K562 (cell line): ENCODE measurements around the gene PSD4. TPM values are rescaled to one million over a fixed set of nuclear protein-coding genes. Genes with fewer than 3 reads are reported as not detected.

ENCODE experiments used
- ATAC-seq: fragments of 200-7000 bp; cut with Tn5 transposase; 3 replicates; pipeline ENCODE4 v1.9.1; 2020; ENCODE audit warnings: moderate library complexity
- BruUV-seq: library from RNA; stranded (reverse); fragments of 400-500 nt; replicated peaks from 2 replicates; lab custom pipeline; 2021; lab: Mats Ljungman, UMichigan
- CTCF ChIA-PET: fragments of 300-600 bp; formaldehyde crosslinking; extraction: SDS; loops from one replicate; lab custom pipeline; 2021; ENCODE audit warnings: low intra/inter-chr PET ratio; lab: Yijun Ruan, JAX
- POLR2A ChIA-PET: fragments of 300-600, 350-650 bp; sonication (Branson Sonifier 250); formaldehyde crosslinking; extraction: SDS; loops from one replicate; lab custom pipeline; 2021; ENCODE audit warnings: antibody characterized with exemption, inconsistent platforms; lab: Yijun Ruan, JAX
- DNase-seq, 4 experiments: peaks; one replicate each; pipeline versions ENCODE4 v3.0.0 to v3.0.0-alpha.2; 2011 to 2018; ENCODE audit warnings: low spot score in 3 of 4, mixed read lengths in 3 of 4; ENCODE audit errors: extremely low read depth in 1 of 4
- FAIRE-seq: peaks from 2 replicates; lab custom pipeline; 2011; peaks lifted over from hg19 to GRCh38; lab: Jason Lieb, UNC
- H2AFZ ChIP-seq: 2 replicates; pipeline ENCODE4 v1.6.0; 2011; ENCODE audit warnings: low read depth, low read length, control low read depth, inconsistent platforms
- H3K27ac ChIP-seq: fragments of 200-600 bp; 3 replicates; pipeline ENCODE4 v1.8.0; 2011; ENCODE audit warnings: low read depth, mild to moderate bottlenecking, control low read depth, inconsistent platforms, low read length, moderate library complexity, mixed read lengths; ENCODE audit errors: extremely low read depth
- H3K27me3 ChIP-seq, 2 experiments: fragments of 300-600 bp in 1 of 2; 2 replicates in 1 of 2; 3 replicates in 1 of 2; pipeline versions ENCODE4 v1.6.0 to v1.8.0; 2011; ENCODE audit warnings: inconsistent platforms in 2 of 2, low read length in 2 of 2, mild to moderate bottlenecking in 1 of 2, mixed read lengths in 1 of 2, moderate library complexity in 1 of 2; ENCODE audit not compliant: control insufficient read depth in 2 of 2, insufficient read depth in 2 of 2
- H3K36me3 ChIP-seq: fragments of 300-600 bp; 3 replicates; pipeline ENCODE4 v1.8.0; 2011; ENCODE audit warnings: mild to moderate bottlenecking, low read length, inconsistent platforms; ENCODE audit not compliant: control insufficient read depth, insufficient read depth
- H3K4me1 ChIP-seq, 2 experiments: fragments of 200-600 bp in 1 of 2; replicated peaks in 1 of 2; 2 replicates in 1 of 2; 3 replicates in 1 of 2; pipeline versions ENCODE4 v1.5.1 to v1.8.0; 2011; ENCODE audit warnings: inconsistent platforms in 2 of 2, low read length in 2 of 2, mild to moderate bottlenecking in 1 of 2, mixed read lengths in 1 of 2, moderate library complexity in 1 of 2; ENCODE audit not compliant: control insufficient read depth in 2 of 2, insufficient read depth in 2 of 2
- H3K4me2 ChIP-seq: 2 replicates; pipeline ENCODE4 v1.6.1; 2011; ENCODE audit warnings: low read length, control low read depth, inconsistent platforms, mixed read lengths; ENCODE audit not compliant: insufficient read depth
- H3K4me3 ChIP-seq: fragments of 200-600 bp; sonication (generic), shearing (Covaris generic); 2 replicates; pipeline ENCODE4 v1.5.1; 2016; ENCODE audit warnings: control low read depth, inconsistent platforms
- H3K79me2 ChIP-seq: fragments of 200-600 bp; 3 replicates; pipeline ENCODE4 v1.8.0; 2011; ENCODE audit warnings: low read length, inconsistent platforms; ENCODE audit not compliant: control insufficient read depth, insufficient read depth
- H3K9ac ChIP-seq, 2 experiments: 2 replicates each; pipeline versions ENCODE4 v1.6.0 to v1.6.1; 2011; ENCODE audit warnings: low read depth in 2 of 2, low read length in 2 of 2, control low read depth in 1 of 2, inconsistent platforms in 1 of 2, mild to moderate bottlenecking in 1 of 2, mixed read lengths in 1 of 2; ENCODE audit not compliant: insufficient read depth in 1 of 2
- H3K9me1 ChIP-seq: one replicate; pipeline ENCODE4 v1.6.0; 2011; ENCODE audit warnings: inconsistent platforms, mild to moderate bottlenecking, low read length, moderate library complexity; ENCODE audit not compliant: control insufficient read depth, insufficient read depth
- H3K9me3 ChIP-seq: replicated peaks from 2 replicates; pipeline ENCODE4 v1.5.1; 2011; ENCODE audit warnings: low read depth, low read length, inconsistent platforms; ENCODE audit not compliant: control insufficient read depth, insufficient read depth
- H4K20me1 ChIP-seq: replicated peaks from 2 replicates; pipeline ENCODE4 v1.6.1; 2011; ENCODE audit warnings: low read length, inconsistent platforms, mixed read lengths; ENCODE audit not compliant: control insufficient read depth, insufficient read depth
- ATF1 ChIP-seq, 2 experiments: fragments of 450-650 bp in 1 of 2; IDR thresholded peaks; 2 replicates each; pipeline ENCODE4 v1.6.1; 2016; ENCODE audit warnings: missing compliant biosample characterization in 1 of 2, missing genetic modification characterization in 1 of 2
- ILK ChIP-seq: fragments of 450-650 bp; IDR thresholded peaks from 2 replicates; pipeline ENCODE4 v1.6.1; 2016; ENCODE audit warnings: missing genetic modification characterization, low read depth, mild to moderate bottlenecking, missing compliant biosample characterization, moderate library complexity, borderline replicate concordance
- MLLT1 ChIP-seq, 2 experiments: fragments of 450-650 bp; IDR thresholded peaks; 2 replicates each; pipeline ENCODE4 v1.6.1; 2016
- SLC30A9 ChIP-seq: fragments of 250-450 bp; sonication (Bioruptor Pico); IDR thresholded peaks from 2 replicates; pipeline ENCODE4 v1.8.0; 2022; ENCODE audit warnings: mild to moderate bottlenecking, moderate library complexity
- VEZF1 ChIP-seq: fragments of 200-800 bp; sonication (Bioruptor generic); IDR thresholded peaks from 2 replicates; pipeline ENCODE4 v1.6.1; 2017; ENCODE audit warnings: missing genetic modification characterization, missing compliant biosample characterization
- ZBTB17 ChIP-seq: fragments of 450-650 bp; formaldehyde crosslinking; IDR thresholded peaks from 2 replicates; pipeline ENCODE4 v1.4.0; 2020; ENCODE audit warnings: mild to moderate bottlenecking
- WGBS: fragments of 100-300 bp; shearing (Covaris generic); methylation state at CpG from one replicate; pipeline ENCODE4 v1.1.6; 2016; ENCODE audit warnings: low coverage, mixed read lengths; ENCODE audit not compliant: insufficient coverage; ENCODE audit errors: missing lambda C conversion rate; 5-methylcytosine and 5-hydroxymethylcytosine counted together
- in situ Hi-C: fragments of 300-500 bp; cut with MboI; formaldehyde crosslinking; loops from 4 replicates; pipeline ENCODE4 v1.15.0; 2018; ENCODE audit warnings: inconsistent platforms, mixed read lengths
- intact Hi-C: fragments of 100-400 bp; cut with micrococcal nuclease; formaldehyde crosslinking; loops from 2 replicates; pipeline ENCODE4 v1.14.2; 2022
- polyA plus RNA-seq, 8 experiments: library from polyadenylated mRNA; depleted of rRNA in 4 of 8; stranded (reverse) in 5 of 8; unstranded in 3 of 8; fragments of >200 nt; fragmentation: Nextera tagmentation in 2 of 8; fragmentation: Illumina TruSeq in 1 of 8; extraction: Ambion mirVana in 2 of 8; extraction: Trizol in 1 of 8; gene quantifications; 2 replicates each; pipeline versions ENCODE4 v1.2.1 to v1.2.3, GENCODE V29; 2011 to 2014; ENCODE audit warnings: inconsistent platforms in 1 of 8, missing spikeins in 1 of 8
- total RNA-seq, 7 experiments: library from RNA; depleted of rRNA in 6 of 7; stranded (reverse); fragments of >200 nt in 6 of 7; fragmentation: Illumina TruSeq in 2 of 7; extraction: Trizol in 2 of 7; gene quantifications; 2 replicates each; pipeline versions ENCODE4 v1.2.1 to v1.2.3, GENCODE V29; 2011 to 2021; ENCODE audit warnings: low replicate concordance in 1 of 7
- TF ChIP-seq, protein P1 (sequence below): fragments of 250-450 bp; sonication (Bioruptor Pico); IDR thresholded peaks from 2 replicates; pipeline ENCODE4 v1.4.0; 2020
- TF ChIP-seq, protein P2 (sequence below): sonication (generic); formaldehyde crosslinking; IDR thresholded peaks from 2 replicates; pipeline ENCODE4 v1.8.0; 2022; ENCODE audit warnings: missing genetic modification reagents, mild to moderate bottlenecking, borderline replicate concordance
- TF ChIP-seq, protein P3 (sequence below): fragments of 450-650 bp; formaldehyde crosslinking; IDR thresholded peaks from 2 replicates; pipeline ENCODE4 v1.4.0; 2020; ENCODE audit warnings: mild to moderate bottlenecking, moderate library complexity

The PSD4 gene
- total and polyA plus RNA-seq, 9 of the 15 experiments (the other 6 are each of a cell fraction or from before 2014, with no cell fraction given) = 0.46 to 54.0 (median 20.8) TPM

DNA sequence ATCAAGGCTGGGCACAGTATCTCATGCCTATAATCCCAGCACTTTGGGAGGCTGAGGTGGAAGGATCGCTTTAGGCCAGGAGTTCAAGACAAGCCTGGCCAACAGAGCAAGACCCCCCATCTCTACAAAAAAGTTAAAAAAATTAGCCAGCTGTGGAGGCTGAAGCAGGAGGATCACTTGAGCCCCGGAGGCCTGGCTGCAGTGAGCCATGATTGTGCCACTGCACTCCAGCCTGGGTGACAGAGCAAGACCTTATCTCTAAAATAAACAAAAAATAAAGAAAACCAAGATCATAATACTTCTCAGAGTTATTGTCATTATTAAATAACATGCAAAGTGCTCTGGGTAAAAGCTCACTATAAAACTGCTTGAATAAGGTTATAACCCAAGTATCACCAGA, 31.5 kb upstream of the PSD4 start:
- Histone ChIP-seq H3K9me3 (no peaks in the 10 kb centered on the region), H3K27ac (no peak overlapping the region), H3K4me3 (no peak overlapping the region), H3K4me1 (peaks cover 0 to 5% of the 10 kb centered on the region in 2 experiments; a peak in 2 of 5 replicates), H4K20me1 (no peaks in the 10 kb centered on the region), H3K36me3 (no peaks in the 10 kb centered on the region), H3K9me1 (no peaks in the 10 kb centered on the region), H3K27me3 (0 out of 5 replicates have a peak, but pooled peaks cover 0 to 4% of the 10 kb centered on the region in 2 experiments), H3K79me2 (no peaks in the 10 kb centered on the region), H3K4me2 (no peak overlapping the region), H3K9ac (no peak overlapping the region), H2AFZ (no peak overlapping the region)
- CTCF ChIA-PET = no interaction called here
- ATAC-seq (no peak), FAIRE-seq (no peak), DNase-seq (no peak)
- WGBS = 0% methylated on average over 2 of the region's 2 CpGs
- TF ChIP-seq, protein P1, sequence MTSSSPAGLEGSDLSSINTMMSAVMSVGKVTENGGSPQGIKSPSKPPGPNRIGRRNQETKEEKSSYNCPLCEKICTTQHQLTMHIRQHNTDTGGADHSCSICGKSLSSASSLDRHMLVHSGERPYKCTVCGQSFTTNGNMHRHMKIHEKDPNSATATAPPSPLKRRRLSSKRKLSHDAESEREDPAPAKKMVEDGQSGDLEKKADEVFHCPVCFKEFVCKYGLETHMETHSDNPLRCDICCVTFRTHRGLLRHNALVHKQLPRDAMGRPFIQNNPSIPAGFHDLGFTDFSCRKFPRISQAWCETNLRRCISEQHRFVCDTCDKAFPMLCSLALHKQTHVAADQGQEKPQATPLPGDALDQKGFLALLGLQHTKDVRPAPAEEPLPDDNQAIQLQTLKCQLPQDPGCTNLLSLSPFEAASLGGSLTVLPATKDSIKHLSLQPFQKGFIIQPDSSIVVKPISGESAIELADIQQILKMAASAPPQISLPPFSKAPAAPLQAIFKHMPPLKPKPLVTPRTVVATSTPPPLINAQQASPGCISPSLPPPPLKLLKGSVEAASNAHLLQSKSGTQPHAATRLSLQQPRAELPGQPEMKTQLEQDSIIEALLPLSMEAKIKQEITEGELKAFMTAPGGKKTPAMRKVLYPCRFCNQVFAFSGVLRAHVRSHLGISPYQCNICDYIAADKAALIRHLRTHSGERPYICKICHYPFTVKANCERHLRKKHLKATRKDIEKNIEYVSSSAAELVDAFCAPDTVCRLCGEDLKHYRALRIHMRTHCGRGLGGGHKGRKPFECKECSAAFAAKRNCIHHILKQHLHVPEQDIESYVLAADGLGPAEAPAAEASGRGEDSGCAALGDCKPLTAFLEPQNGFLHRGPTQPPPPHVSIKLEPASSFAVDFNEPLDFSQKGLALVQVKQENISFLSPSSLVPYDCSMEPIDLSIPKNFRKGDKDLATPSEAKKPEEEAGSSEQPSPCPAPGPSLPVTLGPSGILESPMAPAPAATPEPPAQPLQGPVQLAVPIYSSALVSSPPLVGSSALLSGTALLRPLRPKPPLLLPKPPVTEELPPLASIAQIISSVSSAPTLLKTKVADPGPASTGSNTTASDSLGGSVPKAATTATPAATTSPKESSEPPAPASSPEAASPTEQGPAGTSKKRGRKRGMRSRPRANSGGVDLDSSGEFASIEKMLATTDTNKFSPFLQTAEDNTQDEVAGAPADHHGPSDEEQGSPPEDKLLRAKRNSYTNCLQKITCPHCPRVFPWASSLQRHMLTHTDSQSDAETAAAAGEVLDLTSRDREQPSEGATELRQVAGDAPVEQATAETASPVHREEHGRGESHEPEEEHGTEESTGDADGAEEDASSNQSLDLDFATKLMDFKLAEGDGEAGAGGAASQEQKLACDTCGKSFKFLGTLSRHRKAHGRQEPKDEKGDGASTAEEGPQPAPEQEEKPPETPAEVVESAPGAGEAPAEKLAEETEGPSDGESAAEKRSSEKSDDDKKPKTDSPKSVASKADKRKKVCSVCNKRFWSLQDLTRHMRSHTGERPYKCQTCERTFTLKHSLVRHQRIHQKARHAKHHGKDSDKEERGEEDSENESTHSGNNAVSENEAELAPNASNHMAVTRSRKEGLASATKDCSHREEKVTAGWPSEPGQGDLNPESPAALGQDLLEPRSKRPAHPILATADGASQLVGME (CRISPR knock-in tag) = no peak
- no peak for TF ChIP-seq ILK (tag)
- no peak for TF ChIP-seq ATF1 (CRISPR knock-in tag; IDR thresholded peaks at IDR 0.05)
- TF ChIP-seq ATF1 (tag; IDR thresholded peaks at IDR 0.05) = no peak
- no peak for TF ChIP-seq ZBTB17 (CRISPR knock-in tag)
- TF ChIP-seq, protein P2, sequence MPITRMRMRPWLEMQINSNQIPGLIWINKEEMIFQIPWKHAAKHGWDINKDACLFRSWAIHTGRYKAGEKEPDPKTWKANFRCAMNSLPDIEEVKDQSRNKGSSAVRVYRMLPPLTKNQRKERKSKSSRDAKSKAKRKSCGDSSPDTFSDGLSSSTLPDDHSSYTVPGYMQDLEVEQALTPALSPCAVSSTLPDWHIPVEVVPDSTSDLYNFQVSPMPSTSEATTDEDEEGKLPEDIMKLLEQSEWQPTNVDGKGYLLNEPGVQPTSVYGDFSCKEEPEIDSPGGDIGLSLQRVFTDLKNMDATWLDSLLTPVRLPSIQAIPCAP (CRISPR knock-in tag) = no peak
- TF ChIP-seq MLLT1 (IDR thresholded peaks at IDR 0.05) = no peak
- TF ChIP-seq, protein P3, sequence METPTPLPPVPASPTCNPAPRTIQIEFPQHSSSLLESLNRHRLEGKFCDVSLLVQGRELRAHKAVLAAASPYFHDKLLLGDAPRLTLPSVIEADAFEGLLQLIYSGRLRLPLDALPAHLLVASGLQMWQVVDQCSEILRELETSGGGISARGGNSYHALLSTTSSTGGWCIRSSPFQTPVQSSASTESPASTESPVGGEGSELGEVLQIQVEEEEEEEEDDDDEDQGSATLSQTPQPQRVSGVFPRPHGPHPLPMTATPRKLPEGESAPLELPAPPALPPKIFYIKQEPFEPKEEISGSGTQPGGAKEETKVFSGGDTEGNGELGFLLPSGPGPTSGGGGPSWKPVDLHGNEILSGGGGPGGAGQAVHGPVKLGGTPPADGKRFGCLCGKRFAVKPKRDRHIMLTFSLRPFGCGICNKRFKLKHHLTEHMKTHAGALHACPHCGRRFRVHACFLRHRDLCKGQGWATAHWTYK (CRISPR knock-in tag) = no peak
- no peak for TF ChIP-seq VEZF1 (CRISPR knock-in tag)
- no peak for TF ChIP-seq SLC30A9 (CRISPR knock-in tag)
- BruUV-seq = no TSS peak
- intact Hi-C loops (no loop called here), in situ Hi-C loops (no loop called here)
- POLR2A ChIA-PET = interaction anchor here (1.2 kb wide), 1 partner anchor 29 kb away, joined by 4 read pairs; no protein-coding TSS in a partner anchor
